HepG2 (cell line): ENCODE data around the gene SLIT1. TPM values are rescaled to one million over a fixed set of nuclear protein-coding genes. Genes with fewer than 3 reads are reported as not detected.

ENCODE experiments used
- ATAC-seq: fragments of 200-7000 bp; cut with Tn5 transposase; 3 replicates; pipeline ENCODE4 v1.9.1; 2020; ENCODE audit warnings: mild to moderate bottlenecking, moderate library complexity
- BruUV-seq: library from RNA; stranded (reverse); fragments of 400-500 nt; replicated peaks from 2 replicates; lab custom pipeline; 2021; lab: Mats Ljungman, UMichigan
- CTCF ChIA-PET: fragments of 300-600 bp; formaldehyde crosslinking; extraction: SDS; loops from one replicate; lab custom pipeline; 2021; ENCODE audit warnings: low total read pairs, inconsistent platforms, low intra/inter-chr PET ratio; lab: Yijun Ruan, JAX
- POLR2A ChIA-PET: fragments of 350-600 bp; sonication (Branson Sonifier 250); formaldehyde crosslinking; loops from one replicate; lab custom pipeline; 2020; ENCODE audit warnings: antibody characterized with exemption, inconsistent platforms; lab: Yijun Ruan, JAX
- DNase-seq: peaks from one replicate; pipeline ENCODE4 v3.0.0-alpha.2; 2015; ENCODE audit warnings: low spot score
- FAIRE-seq: peaks from 3 replicates; lab custom pipeline; 2011; peaks lifted over from hg19 to GRCh38; lab: Jason Lieb, UNC
- H2AFZ ChIP-seq: one replicate; pipeline ENCODE4 v1.6.1; 2011; ENCODE audit warnings: low read length, inconsistent platforms
- H3K27ac ChIP-seq: fragments of 300-600 bp; 3 replicates; pipeline ENCODE4 v1.8.0; 2011; ENCODE audit warnings: mixed run types, mild to moderate bottlenecking, mixed read lengths, low read length, inconsistent platforms; ENCODE audit not compliant: insufficient read depth; ENCODE audit errors: extremely low read length
- H3K27me3 ChIP-seq, 2 experiments: fragments of 200-600 bp in 1 of 2; 2 replicates in 1 of 2; 3 replicates in 1 of 2; pipeline versions ENCODE4 v1.6.0 to v1.8.0; 2011; ENCODE audit warnings: low read length in 2 of 2, mild to moderate bottlenecking in 2 of 2, moderate library complexity in 2 of 2, inconsistent platforms in 1 of 2; ENCODE audit not compliant: insufficient read depth in 2 of 2, control insufficient read depth in 1 of 2
- H3K36me3 ChIP-seq, 2 experiments: fragments of 200-600 bp in 1 of 2; replicated peaks in 1 of 2; 2 replicates in 1 of 2; 3 replicates in 1 of 2; pipeline versions ENCODE4 v1.5.1 to v1.8.0; 2011; ENCODE audit warnings: low read length in 2 of 2, inconsistent platforms in 1 of 2; ENCODE audit not compliant: insufficient read depth in 2 of 2, control insufficient read depth in 1 of 2
- H3K4me1 ChIP-seq: 2 replicates; pipeline ENCODE4 v1.5.1; 2012; ENCODE audit warnings: low read length, inconsistent platforms; ENCODE audit not compliant: insufficient read depth
- H3K4me2 ChIP-seq: 2 replicates; pipeline ENCODE4 v1.6.0; 2011; ENCODE audit warnings: low read depth, low read length, inconsistent platforms
- H3K4me3 ChIP-seq, 3 experiments: fragments of 200-600 bp in 1 of 3; sonication (generic), shearing (Covaris generic) in 1 of 3; replicated peaks in 1 of 3; 2 replicates each; pipeline ENCODE4 v1.5.1; 2011 to 2016; ENCODE audit warnings: low read length in 3 of 3, inconsistent platforms in 2 of 3, low read depth in 2 of 3, mild to moderate bottlenecking in 2 of 3, control low read depth in 1 of 3, mixed read lengths in 1 of 3; ENCODE audit not compliant: insufficient read depth in 1 of 3
- H3K79me2 ChIP-seq: one replicate; pipeline ENCODE4 v1.6.1; 2011; ENCODE audit warnings: low read length, inconsistent platforms; ENCODE audit not compliant: insufficient read depth
- H3K9ac ChIP-seq: 2 replicates; pipeline ENCODE4 v1.6.0; 2011; ENCODE audit warnings: mild to moderate bottlenecking, low read depth, low read length, inconsistent platforms; ENCODE audit not compliant: insufficient read depth
- H3K9me3 ChIP-seq: 2 replicates; pipeline ENCODE4 v1.5.1; 2012; ENCODE audit warnings: mild to moderate bottlenecking, low read length
- H4K20me1 ChIP-seq: 2 replicates; pipeline ENCODE4 v1.6.0; 2011; ENCODE audit warnings: inconsistent platforms, mild to moderate bottlenecking, low read length, moderate library complexity; ENCODE audit not compliant: insufficient read depth
- AGO2 ChIP-seq: fragments of 200-400 bp; formaldehyde crosslinking; optimal IDR thresholded peaks from 2 replicates; pipeline ENCODE3; 2017; ENCODE audit warnings: mild to moderate bottlenecking, low read depth, low read length, moderate library complexity
- CTCF ChIP-seq: sonication (generic); formaldehyde crosslinking; IDR thresholded peaks from 2 replicates; pipeline ENCODE4 v1.5.0; 2020; ENCODE audit warnings: mild to moderate bottlenecking, missing genetic modification reagents, moderate library complexity
- FOXK2 ChIP-seq: fragments of 450-650 bp; IDR thresholded peaks from 2 replicates; pipeline ENCODE4 v1.6.1; 2016
- HNRNPK ChIP-seq: fragments of 200-400 bp; formaldehyde crosslinking; IDR thresholded peaks from 2 replicates; pipeline ENCODE4 v1.6.1; 2018; ENCODE audit warnings: low read length, low read depth, moderate library complexity, mild to moderate bottlenecking; ENCODE audit not compliant: poor library complexity, severe bottlenecking
- PRPF4 ChIP-seq: fragments of 200-400 bp; formaldehyde crosslinking; IDR thresholded peaks from 2 replicates; pipeline ENCODE4 v1.6.1; 2016; ENCODE audit warnings: low read length, low read depth; ENCODE audit not compliant: poor library complexity, severe bottlenecking
- RBFOX2 ChIP-seq: fragments of 200-400 bp; formaldehyde crosslinking; IDR thresholded peaks from 2 replicates; pipeline ENCODE4 v1.6.1; 2017; ENCODE audit warnings: low read depth, mild to moderate bottlenecking, low read length
- SIX1 ChIP-seq: sonication (generic); formaldehyde crosslinking; IDR thresholded peaks from 2 replicates; pipeline ENCODE4 v1.4.0; 2020; ENCODE audit warnings: missing genetic modification reagents, borderline replicate concordance
- TP53 ChIP-seq: sonication (generic); formaldehyde crosslinking; conservative IDR thresholded peaks from 2 replicates; pipeline ENCODE4 v1.4.0; 2020; ENCODE audit warnings: missing genetic modification reagents
- ZBTB38 ChIP-seq: sonication (generic); formaldehyde crosslinking; IDR thresholded peaks from 2 replicates; pipeline ENCODE4 v1.5.1; 2020; ENCODE audit warnings: mild to moderate bottlenecking, missing genetic modification reagents
- ZMYM2 ChIP-seq: sonication (generic); formaldehyde crosslinking; IDR thresholded peaks from 2 replicates; pipeline ENCODE4 v1.8.0; 2022; ENCODE audit warnings: mild to moderate bottlenecking, missing genetic modification reagents
- ZNF253 ChIP-seq: sonication (generic); formaldehyde crosslinking; IDR thresholded peaks from 2 replicates; pipeline ENCODE4 v1.8.0; 2022; ENCODE audit warnings: mild to moderate bottlenecking, missing genetic modification reagents, borderline replicate concordance
- ZNF672 ChIP-seq: sonication (generic); formaldehyde crosslinking; IDR thresholded peaks from 2 replicates; pipeline ENCODE4 v1.8.1; 2022; ENCODE audit warnings: missing genetic modification reagents
- WGBS: methylation state at CpG from one replicate; pipeline ENCODE4 v1.1.6; 2017; ENCODE audit warnings: low lambda C conversion rate; 5-methylcytosine and 5-hydroxymethylcytosine counted together
- in situ Hi-C: cut with HindIII; loops from 2 replicates; pipeline ENCODE4 v1.10.0; 2017; ENCODE audit warnings: low pct_unique_long_range_greater_than_20kb; ENCODE audit not compliant: extremely low pct_ligation_motif_present
- intact Hi-C: fragments of 100-400 bp; cut with micrococcal nuclease; formaldehyde crosslinking; loops from one replicate; pipeline ENCODE4 v1.10.0; 2022; ENCODE audit not compliant: unreplicated experiment
- polyA plus RNA-seq, 8 experiments: library from polyadenylated mRNA; depleted of rRNA in 3 of 8; stranded (reverse) in 7 of 8; unstranded in 1 of 8; fragments of >200 nt; fragmentation: Illumina TruSeq in 4 of 8; extraction: Trizol in 4 of 8; gene quantifications; 2 replicates each; pipeline versions ENCODE4 v1.2.1 to v1.2.3, GENCODE V29; 2011 to 2016; ENCODE audit warnings: low read depth in 4 of 8, missing spikeins in 1 of 8, mixed read lengths in 1 of 8; ENCODE audit not compliant: insufficient read depth in 1 of 8
- total RNA-seq, 5 experiments: library from RNA; depleted of rRNA; stranded (reverse); fragments of >200 nt; fragmentation: Illumina TruSeq; extraction: Trizol; gene quantifications; 2 replicates each; pipeline ENCODE4 v1.2.3, GENCODE V29; 2016; ENCODE audit warnings: low read depth in 1 of 5
- TF ChIP-seq, protein P1 (sequence below): sonication (generic); formaldehyde crosslinking; IDR thresholded peaks from 2 replicates; pipeline ENCODE4 v1.5.0; 2020; ENCODE audit warnings: missing genetic modification reagents
- TF ChIP-seq, protein P2 (sequence below): sonication (generic); formaldehyde crosslinking; IDR thresholded peaks from 2 replicates; pipeline ENCODE4 v1.9.0; 2022; ENCODE audit warnings: missing genetic modification reagents, mild to moderate bottlenecking, borderline replicate concordance

The SLIT1 gene
- total and polyA plus RNA-seq, 2 of the 13 experiments (the other 11 are each of a cell fraction or from before 2014, with no cell fraction given) = 0.09 to 0.33 TPM

DNA sequence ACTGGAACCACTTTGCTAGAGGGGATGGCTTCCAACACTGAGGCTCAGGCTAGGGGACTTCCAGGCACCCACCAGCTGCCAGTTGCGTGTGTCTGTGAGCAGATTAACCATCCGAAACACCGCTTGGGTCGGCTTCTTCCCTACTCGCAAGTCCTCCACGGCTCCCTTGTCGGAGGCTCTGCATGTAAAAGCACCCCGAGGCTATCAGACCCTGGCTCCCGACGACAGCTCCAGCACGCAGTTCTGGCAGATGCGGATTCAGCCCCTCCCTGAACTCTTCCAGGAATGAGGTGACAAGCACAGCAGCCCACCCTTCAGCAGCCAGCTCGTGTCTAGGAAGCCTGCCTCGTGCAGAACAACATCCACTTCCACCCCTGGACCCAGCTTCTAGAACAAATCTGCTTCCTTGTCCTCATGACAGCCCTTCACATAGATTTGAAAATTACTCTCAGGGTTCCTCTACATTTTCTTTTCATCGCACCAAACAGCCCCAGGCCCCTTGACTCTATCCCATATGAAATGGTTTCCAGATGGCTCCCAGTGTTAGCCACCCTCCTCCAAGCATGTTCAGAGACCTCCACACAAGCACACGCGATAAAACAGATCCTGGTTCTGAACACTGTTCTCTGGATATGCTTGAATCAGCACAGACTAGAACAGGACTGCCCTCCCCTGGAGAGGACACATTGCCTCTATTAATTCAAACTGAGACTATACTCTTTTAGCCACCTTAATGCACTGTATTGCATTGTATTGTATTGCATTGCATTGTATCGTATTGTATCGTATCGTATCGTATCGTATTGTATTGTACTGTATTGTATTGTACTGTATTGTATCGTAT, 44.6 kb downstream of the SLIT1 start:
- TSS peak; percentile 98 for BruUV-seq
- no peak for DNase-seq
- in situ Hi-C loops = no loop called here
- no peaks in the 10 kb centered on the region for H3K9me3 ChIP-seq
- no peak for FAIRE-seq
- 82% methylated on average over 15 of the region's 23 CpGs for WGBS
- 0 out of 2 replicates have a peak, but pooled peaks have one; percentile 3 for TF ChIP-seq CTCF (CRISPR knock-in tag)
- TF ChIP-seq HNRNPK = no peak
- TF ChIP-seq ZNF253 (CRISPR knock-in tag) = no peak
- no peak for TF ChIP-seq ZNF672 (CRISPR knock-in tag)
- TF ChIP-seq, protein P1, sequence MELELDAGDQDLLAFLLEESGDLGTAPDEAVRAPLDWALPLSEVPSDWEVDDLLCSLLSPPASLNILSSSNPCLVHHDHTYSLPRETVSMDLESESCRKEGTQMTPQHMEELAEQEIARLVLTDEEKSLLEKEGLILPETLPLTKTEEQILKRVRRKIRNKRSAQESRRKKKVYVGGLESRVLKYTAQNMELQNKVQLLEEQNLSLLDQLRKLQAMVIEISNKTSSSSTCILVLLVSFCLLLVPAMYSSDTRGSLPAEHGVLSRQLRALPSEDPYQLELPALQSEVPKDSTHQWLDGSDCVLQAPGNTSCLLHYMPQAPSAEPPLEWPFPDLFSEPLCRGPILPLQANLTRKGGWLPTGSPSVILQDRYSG (CRISPR knock-in tag) = 0 out of 2 replicates have a peak, but pooled peaks have one; percentile 30
- TF ChIP-seq AGO2 = peak; percentile 54
- 0 out of 2 replicates have a peak, but pooled peaks have one; percentile 19 for TF ChIP-seq RBFOX2
- TF ChIP-seq, protein P2, sequence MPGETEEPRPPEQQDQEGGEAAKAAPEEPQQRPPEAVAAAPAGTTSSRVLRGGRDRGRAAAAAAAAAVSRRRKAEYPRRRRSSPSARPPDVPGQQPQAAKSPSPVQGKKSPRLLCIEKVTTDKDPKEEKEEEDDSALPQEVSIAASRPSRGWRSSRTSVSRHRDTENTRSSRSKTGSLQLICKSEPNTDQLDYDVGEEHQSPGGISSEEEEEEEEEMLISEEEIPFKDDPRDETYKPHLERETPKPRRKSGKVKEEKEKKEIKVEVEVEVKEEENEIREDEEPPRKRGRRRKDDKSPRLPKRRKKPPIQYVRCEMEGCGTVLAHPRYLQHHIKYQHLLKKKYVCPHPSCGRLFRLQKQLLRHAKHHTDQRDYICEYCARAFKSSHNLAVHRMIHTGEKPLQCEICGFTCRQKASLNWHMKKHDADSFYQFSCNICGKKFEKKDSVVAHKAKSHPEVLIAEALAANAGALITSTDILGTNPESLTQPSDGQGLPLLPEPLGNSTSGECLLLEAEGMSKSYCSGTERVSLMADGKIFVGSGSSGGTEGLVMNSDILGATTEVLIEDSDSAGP (CRISPR knock-in tag) = 0 out of 2 replicates have a peak, but pooled peaks have one; percentile 7
- TF ChIP-seq TP53 (CRISPR knock-in tag) = no peak
- TF ChIP-seq SIX1 = no peak
- 0 out of 2 replicates have a peak, but pooled peaks have one; percentile 23 for TF ChIP-seq ZMYM2 (CRISPR knock-in tag)
- peak; percentile 91 for TF ChIP-seq PRPF4
- TF ChIP-seq ZBTB38 = peak; percentile 99
- TF ChIP-seq FOXK2 = no peak
- TF ChIP-seq, all 625 proteins: peak for 8
- intact Hi-C loops = loop anchor here (1.0 kb wide), 1 partner anchor 16 kb away; no protein-coding TSS in a partner anchor
- ATAC-seq = peak; percentile 42
- CTCF ChIA-PET = no interaction called here
- H2AFZ ChIP-seq = no peak overlapping the region
- H3K27ac ChIP-seq = peak overlapping the region; percentile 78
- H4K20me1 ChIP-seq = no peaks in the 10 kb centered on the region
- H3K4me1 ChIP-seq = peaks cover 59% of the 10 kb centered on the region
- POLR2A ChIA-PET = interaction anchor here (1.6 to 3.1 kb wide), 2 partner anchors 14 to 16 kb away, joined by 3 to 41 read pairs; no protein-coding TSS in a partner anchor
- H3K4me2 ChIP-seq = peak overlapping the region; percentile 41
- no peak overlapping the region for H3K4me3 ChIP-seq
- H3K27me3 ChIP-seq = no peaks in the 10 kb centered on the region
- H3K79me2 ChIP-seq = no peaks in the 10 kb centered on the region
- no peaks in the 10 kb centered on the region for H3K36me3 ChIP-seq
- H3K9ac ChIP-seq = peak overlapping the region; percentile 64
